SH-SY5Y (cell line): Measurements from ENCODE around the gene LENG9.

ENCODE experiments used
- GATA2 ChIP-seq: IDR thresholded peaks from 2 replicates; pipeline ENCODE4 v1.6.1; 2011; ENCODE audit warnings: mild to moderate bottlenecking, low read depth, low read length
- GATA3 ChIP-seq: IDR thresholded peaks from 2 replicates; pipeline ENCODE4 v1.6.1; 2011; ENCODE audit warnings: low read depth, mild to moderate bottlenecking, low read length, moderate library complexity

LENG9 gene

GRCh38 chr19:54420383-54421168 is 43.0 kb downstream of the LENG9 start:
- no peak for TF ChIP-seq GATA2
- no peak for TF ChIP-seq GATA3

- TF ChIP-seq GATA2 = no peak
- no peak for TF ChIP-seq GATA3
Observed at GRCh38 chr19:54420068-54420382, 43.6 kb downstream of the LENG9 start.

- TF ChIP-seq GATA3 (no peak), GATA2 (no peak)
Observed at GRCh38 chr19:54418930-54419800, 44.4 kb downstream of the LENG9 start.

GRCh38 chr19:54418030-54418929 is 45.3 kb downstream of the LENG9 start:
- no peak for TF ChIP-seq GATA2
- no peak for TF ChIP-seq GATA3

GRCh38 chr19:54416695-54417491 is 46.7 kb downstream of the LENG9 start:
- TF ChIP-seq GATA3 = no peak
- no peak for TF ChIP-seq GATA2

GRCh38 chr19:54415901-54416673 is 47.5 kb downstream of the LENG9 start:
- TF ChIP-seq GATA2 (no peak), GATA3 (no peak)

GRCh38 chr19:54415208-54415900 is 48.2 kb downstream of the LENG9 start, which contains the start of gene TTYH1:
Gene TTYH1, plus strand, starts transcription at chr19:54415464. Its CDS starts 89 bp downstream, at chr19:54415553.
- TF ChIP-seq GATA3 = no peak
- no peak for TF ChIP-seq GATA2

GRCh38 chr19:54414156-54414555 is 49.4 kb downstream of the LENG9 start:
- TF ChIP-seq GATA3 (no peak), GATA2 (no peak)

- TF ChIP-seq GATA3 (no peak), GATA2 (no peak)
Observed at GRCh38 chr19:54412877-54413276, 50.7 kb downstream of the LENG9 start.
